HepG2 (cell line): ENCODE measurements around the gene XPO5. TPM values are rescaled to one million over a fixed set of nuclear protein-coding genes. Genes with fewer than 3 reads are reported as not detected.

Experiments used
- ATAC-seq: fragments of 200-7000 bp; cut with Tn5 transposase; 3 replicates; pipeline ENCODE4 v1.9.1; 2020; ENCODE audit warnings: mild to moderate bottlenecking, moderate library complexity
- BruUV-seq: library from RNA; stranded (reverse); fragments of 400-500 nt; replicated peaks from 2 replicates; lab custom pipeline; 2021; lab: Mats Ljungman, UMichigan
- CTCF ChIA-PET: fragments of 300-600 bp; formaldehyde crosslinking; extraction: SDS; loops from one replicate; lab custom pipeline; 2021; ENCODE audit warnings: low total read pairs, inconsistent platforms, low intra/inter-chr PET ratio; lab: Yijun Ruan, JAX
- POLR2A ChIA-PET: fragments of 350-600 bp; sonication (Branson Sonifier 250); formaldehyde crosslinking; loops from one replicate; lab custom pipeline; 2020; ENCODE audit warnings: antibody characterized with exemption, inconsistent platforms; lab: Yijun Ruan, JAX
- DNase-seq: peaks from one replicate; pipeline ENCODE4 v3.0.0-alpha.2; 2015; ENCODE audit warnings: low spot score
- FAIRE-seq: peaks from 3 replicates; lab custom pipeline; 2011; peaks lifted over from hg19 to GRCh38; lab: Jason Lieb, UNC
- H2AFZ ChIP-seq: one replicate; pipeline ENCODE4 v1.6.1; 2011; ENCODE audit warnings: low read length, inconsistent platforms
- H3K27ac ChIP-seq: fragments of 300-600 bp; 3 replicates; pipeline ENCODE4 v1.8.0; 2011; ENCODE audit warnings: mixed run types, mild to moderate bottlenecking, mixed read lengths, low read length, inconsistent platforms; ENCODE audit not compliant: insufficient read depth; ENCODE audit errors: extremely low read length
- H3K27me3 ChIP-seq, 2 experiments: fragments of 200-600 bp in 1 of 2; 2 replicates in 1 of 2; 3 replicates in 1 of 2; pipeline versions ENCODE4 v1.6.0 to v1.8.0; 2011; ENCODE audit warnings: low read length in 2 of 2, mild to moderate bottlenecking in 2 of 2, moderate library complexity in 2 of 2, inconsistent platforms in 1 of 2; ENCODE audit not compliant: insufficient read depth in 2 of 2, control insufficient read depth in 1 of 2
- H3K36me3 ChIP-seq, 2 experiments: fragments of 200-600 bp in 1 of 2; replicated peaks in 1 of 2; 2 replicates in 1 of 2; 3 replicates in 1 of 2; pipeline versions ENCODE4 v1.5.1 to v1.8.0; 2011; ENCODE audit warnings: low read length in 2 of 2, inconsistent platforms in 1 of 2; ENCODE audit not compliant: insufficient read depth in 2 of 2, control insufficient read depth in 1 of 2
- H3K4me1 ChIP-seq: 2 replicates; pipeline ENCODE4 v1.5.1; 2012; ENCODE audit warnings: low read length, inconsistent platforms; ENCODE audit not compliant: insufficient read depth
- H3K4me2 ChIP-seq: 2 replicates; pipeline ENCODE4 v1.6.0; 2011; ENCODE audit warnings: low read depth, low read length, inconsistent platforms
- H3K4me3 ChIP-seq, 3 experiments: fragments of 200-600 bp in 1 of 3; sonication (generic), shearing (Covaris generic) in 1 of 3; replicated peaks in 1 of 3; 2 replicates each; pipeline ENCODE4 v1.5.1; 2011 to 2016; ENCODE audit warnings: low read length in 3 of 3, inconsistent platforms in 2 of 3, low read depth in 2 of 3, mild to moderate bottlenecking in 2 of 3, control low read depth in 1 of 3, mixed read lengths in 1 of 3; ENCODE audit not compliant: insufficient read depth in 1 of 3
- H3K79me2 ChIP-seq: one replicate; pipeline ENCODE4 v1.6.1; 2011; ENCODE audit warnings: low read length, inconsistent platforms; ENCODE audit not compliant: insufficient read depth
- H3K9ac ChIP-seq: 2 replicates; pipeline ENCODE4 v1.6.0; 2011; ENCODE audit warnings: mild to moderate bottlenecking, low read depth, low read length, inconsistent platforms; ENCODE audit not compliant: insufficient read depth
- H3K9me3 ChIP-seq: 2 replicates; pipeline ENCODE4 v1.5.1; 2012; ENCODE audit warnings: mild to moderate bottlenecking, low read length
- H4K20me1 ChIP-seq: 2 replicates; pipeline ENCODE4 v1.6.0; 2011; ENCODE audit warnings: inconsistent platforms, mild to moderate bottlenecking, low read length, moderate library complexity; ENCODE audit not compliant: insufficient read depth
- AGO2 ChIP-seq: fragments of 200-400 bp; formaldehyde crosslinking; optimal IDR thresholded peaks from 2 replicates; pipeline ENCODE3; 2017; ENCODE audit warnings: mild to moderate bottlenecking, low read depth, low read length, moderate library complexity
- CCDC6 ChIP-seq: sonication (generic); formaldehyde crosslinking; IDR thresholded peaks from 2 replicates; pipeline ENCODE4 v1.8.1; 2022; ENCODE audit warnings: mild to moderate bottlenecking, missing genetic modification reagents, moderate library complexity
- HNRNPL ChIP-seq: fragments of 200-400 bp; formaldehyde crosslinking; IDR thresholded peaks from 2 replicates; pipeline ENCODE4 v1.6.1; 2017; ENCODE audit warnings: mild to moderate bottlenecking, low read depth, low read length
- HOXA7 ChIP-seq: sonication (generic); formaldehyde crosslinking; IDR thresholded peaks from 2 replicates; pipeline ENCODE4 v1.8.1; 2022; ENCODE audit warnings: mild to moderate bottlenecking, missing genetic modification reagents, moderate library complexity
- IRX3 ChIP-seq: sonication (generic); formaldehyde crosslinking; IDR thresholded peaks from 2 replicates; pipeline ENCODE4 v1.8.1; 2023; ENCODE audit warnings: mild to moderate bottlenecking, low read depth, missing genetic modification reagents, borderline replicate concordance
- MED13 ChIP-seq: sonication (generic); formaldehyde crosslinking; IDR thresholded peaks from 2 replicates; pipeline ENCODE4 v1.5.0; 2020; ENCODE audit warnings: missing genetic modification reagents
- RBFOX2 ChIP-seq: fragments of 200-400 bp; formaldehyde crosslinking; IDR thresholded peaks from 2 replicates; pipeline ENCODE4 v1.6.1; 2017; ENCODE audit warnings: low read depth, mild to moderate bottlenecking, low read length
- RBM22 ChIP-seq: fragments of 200-400 bp; formaldehyde crosslinking; optimal IDR thresholded peaks from 2 replicates; pipeline ENCODE3; 2017; ENCODE audit warnings: mild to moderate bottlenecking, low read length, moderate library complexity
- REPIN1 ChIP-seq: sonication (generic); formaldehyde crosslinking; IDR thresholded peaks from 2 replicates; pipeline ENCODE4 v1.8.0; 2022; ENCODE audit warnings: missing genetic modification reagents, low read depth, mild to moderate bottlenecking, borderline replicate concordance
- SMC3 ChIP-seq: IDR thresholded peaks from 2 replicates; pipeline ENCODE4 v1.6.1; 2011; ENCODE audit warnings: low read length, improper control_type of control experiment
- SP4 ChIP-seq: sonication (generic); formaldehyde crosslinking; IDR thresholded peaks from 2 replicates; pipeline ENCODE4 v1.8.1; 2023; ENCODE audit warnings: mild to moderate bottlenecking, missing genetic modification reagents
- TEAD3 ChIP-seq: optimal IDR thresholded peaks from 2 replicates; pipeline ENCODE3; 2016; ENCODE audit warnings: borderline replicate concordance
- TMF1 ChIP-seq: sonication (generic); formaldehyde crosslinking; IDR thresholded peaks from 2 replicates; pipeline ENCODE4 v1.8.1; 2022; ENCODE audit warnings: low read depth, missing genetic modification reagents
- ZNF282 ChIP-seq: fragments of 450-650 bp; IDR thresholded peaks from 2 replicates; pipeline ENCODE4 v1.6.1; 2018; ENCODE audit not compliant: partially characterized antibody
- ZNF296 ChIP-seq: sonication (generic); formaldehyde crosslinking; conservative IDR thresholded peaks from 2 replicates; pipeline ENCODE4 v1.5.0; 2020; ENCODE audit warnings: mild to moderate bottlenecking, missing genetic modification reagents
- ZNF317 ChIP-seq: sonication (generic); formaldehyde crosslinking; IDR thresholded peaks from 2 replicates; pipeline ENCODE4 v1.5.0; 2020; ENCODE audit warnings: mild to moderate bottlenecking, missing genetic modification reagents
- ZNF558 ChIP-seq: sonication (generic); formaldehyde crosslinking; IDR thresholded peaks from 2 replicates; pipeline ENCODE4 v1.9.0; 2022; ENCODE audit warnings: mild to moderate bottlenecking, missing genetic modification reagents, borderline replicate concordance
- ZNF564 ChIP-seq: sonication (generic); formaldehyde crosslinking; IDR thresholded peaks from 2 replicates; pipeline ENCODE4 v1.8.1; 2023; ENCODE audit warnings: mild to moderate bottlenecking, missing genetic modification reagents
- ZNF703 ChIP-seq: sonication (generic); formaldehyde crosslinking; IDR thresholded peaks from 2 replicates; pipeline ENCODE4 v1.5.1; 2020; ENCODE audit warnings: missing genetic modification reagents, mild to moderate bottlenecking, moderate library complexity, borderline replicate concordance
- ZNF768 ChIP-seq: sonication (generic); formaldehyde crosslinking; IDR thresholded peaks from 2 replicates; pipeline ENCODE4 v1.4.0; 2020; ENCODE audit warnings: missing genetic modification reagents
- ZNF839 ChIP-seq: sonication (generic); formaldehyde crosslinking; IDR thresholded peaks from 2 replicates; pipeline ENCODE4 v1.4.0; 2020; ENCODE audit warnings: missing genetic modification reagents, mild to moderate bottlenecking, borderline replicate concordance
- WGBS: methylation state at CpG from one replicate; pipeline ENCODE4 v1.1.6; 2017; ENCODE audit warnings: low lambda C conversion rate; 5-methylcytosine and 5-hydroxymethylcytosine counted together
- in situ Hi-C: cut with HindIII; loops from 2 replicates; pipeline ENCODE4 v1.10.0; 2017; ENCODE audit warnings: low pct_unique_long_range_greater_than_20kb; ENCODE audit not compliant: extremely low pct_ligation_motif_present
- intact Hi-C: fragments of 100-400 bp; cut with micrococcal nuclease; formaldehyde crosslinking; loops from one replicate; pipeline ENCODE4 v1.10.0; 2022; ENCODE audit not compliant: unreplicated experiment
- polyA plus RNA-seq, 8 experiments: library from polyadenylated mRNA; depleted of rRNA in 3 of 8; stranded (reverse) in 7 of 8; unstranded in 1 of 8; fragments of >200 nt; fragmentation: Illumina TruSeq in 4 of 8; extraction: Trizol in 4 of 8; gene quantifications; 2 replicates each; pipeline versions ENCODE4 v1.2.1 to v1.2.3, GENCODE V29; 2011 to 2016; ENCODE audit warnings: low read depth in 4 of 8, missing spikeins in 1 of 8, mixed read lengths in 1 of 8; ENCODE audit not compliant: insufficient read depth in 1 of 8
- total RNA-seq, 5 experiments: library from RNA; depleted of rRNA; stranded (reverse); fragments of >200 nt; fragmentation: Illumina TruSeq; extraction: Trizol; gene quantifications; 2 replicates each; pipeline ENCODE4 v1.2.3, GENCODE V29; 2016; ENCODE audit warnings: low read depth in 1 of 5
- TF ChIP-seq, protein P1 (sequence below): sonication (generic); formaldehyde crosslinking; IDR thresholded peaks from 2 replicates; pipeline ENCODE4 v1.5.1; 2020; ENCODE audit warnings: missing genetic modification reagents, mild to moderate bottlenecking, borderline replicate concordance
- TF ChIP-seq, protein P2 (sequence below): sonication (generic); formaldehyde crosslinking; IDR thresholded peaks from 2 replicates; pipeline ENCODE4 v1.4.0; 2020; ENCODE audit warnings: missing genetic modification reagents, borderline replicate concordance

Gene XPO5
- total and polyA plus RNA-seq, 2 of the 13 experiments (the other 11 are each of a cell fraction or from before 2014, with no cell fraction given), result 52.2 to 68.0 TPM

DNA sequence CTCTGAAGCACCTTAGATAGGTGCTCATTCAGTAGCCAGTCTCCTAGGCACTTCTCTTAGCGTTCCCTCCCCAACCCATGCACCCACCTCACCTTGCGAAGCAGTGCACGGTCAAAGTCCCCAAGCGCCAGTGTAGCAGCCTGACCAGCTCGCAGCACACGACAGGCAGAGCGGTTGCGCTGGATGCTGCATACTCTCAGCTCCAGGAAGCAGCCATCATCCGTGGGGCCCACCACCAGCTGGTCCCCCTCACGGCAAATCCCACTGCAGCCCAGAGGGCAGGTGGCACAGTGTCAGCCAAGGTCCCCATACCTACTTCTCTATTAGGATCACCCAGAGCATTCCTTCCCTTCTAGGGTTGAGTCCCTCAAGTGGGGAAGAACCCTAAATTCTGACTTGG lies 46.7 kb upstream of the XPO5 start:
- H3K36me3 ChIP-seq, result peaks cover 44 to 61% of the 10 kb centered on the region in 2 experiments
- DNase-seq (no peak), ATAC-seq (no peak)
- H3K4me1 ChIP-seq, result peaks cover 20% of the 10 kb centered on the region
- in situ Hi-C loops, result no loop called here
- H3K27ac ChIP-seq, result no peak overlapping the region
- no peak overlapping the region for H3K9ac ChIP-seq
- H3K4me2 ChIP-seq, result no peak overlapping the region
- intact Hi-C loops, result no loop called here
- no peaks in the 10 kb centered on the region for H3K9me3 ChIP-seq
- WGBS, result 96% methylated on average over 10 of the region's 10 CpGs
- TF ChIP-seq ZNF839 (CRISPR knock-in tag) (no peak), RBFOX2 (peak; percentile 40; the same call in 1 of the 2 replicates), CCDC6 (CRISPR knock-in tag) (no peak), TEAD3 (CRISPR knock-in tag) (no peak), SP4 (no peak), ZNF564 (CRISPR knock-in tag) (no peak), REPIN1 (CRISPR knock-in tag) (no peak), ZNF558 (CRISPR knock-in tag) (no peak), HOXA7 (CRISPR knock-in tag) (no peak), IRX3 (CRISPR knock-in tag) (no peak), ZNF703 (CRISPR knock-in tag) (no peak), HNRNPL (no peak), SMC3 (no peak), ZNF296 (CRISPR knock-in tag) (no peak), RBM22 (peak; percentile 46), ZNF317 (no peak), ZNF768 (0 out of 2 replicates have a peak, but pooled peaks have one; percentile 19), ZNF282 (no peak), TMF1 (CRISPR knock-in tag) (no peak), AGO2 (peak; percentile 46), MED13 (CRISPR knock-in tag) (no peak)
- TF ChIP-seq, protein P1, sequence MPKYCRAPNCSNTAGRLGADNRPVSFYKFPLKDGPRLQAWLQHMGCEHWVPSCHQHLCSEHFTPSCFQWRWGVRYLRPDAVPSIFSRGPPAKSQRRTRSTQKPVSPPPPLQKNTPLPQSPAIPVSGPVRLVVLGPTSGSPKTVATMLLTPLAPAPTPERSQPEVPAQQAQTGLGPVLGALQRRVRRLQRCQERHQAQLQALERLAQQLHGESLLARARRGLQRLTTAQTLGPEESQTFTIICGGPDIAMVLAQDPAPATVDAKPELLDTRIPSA (CRISPR knock-in tag), result no peak
- TF ChIP-seq, protein P2, sequence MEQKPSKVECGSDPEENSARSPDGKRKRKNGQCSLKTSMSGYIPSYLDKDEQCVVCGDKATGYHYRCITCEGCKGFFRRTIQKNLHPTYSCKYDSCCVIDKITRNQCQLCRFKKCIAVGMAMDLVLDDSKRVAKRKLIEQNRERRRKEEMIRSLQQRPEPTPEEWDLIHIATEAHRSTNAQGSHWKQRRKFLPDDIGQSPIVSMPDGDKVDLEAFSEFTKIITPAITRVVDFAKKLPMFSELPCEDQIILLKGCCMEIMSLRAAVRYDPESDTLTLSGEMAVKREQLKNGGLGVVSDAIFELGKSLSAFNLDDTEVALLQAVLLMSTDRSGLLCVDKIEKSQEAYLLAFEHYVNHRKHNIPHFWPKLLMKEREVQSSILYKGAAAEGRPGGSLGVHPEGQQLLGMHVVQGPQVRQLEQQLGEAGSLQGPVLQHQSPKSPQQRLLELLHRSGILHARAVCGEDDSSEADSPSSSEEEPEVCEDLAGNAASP, result no peak
- TF ChIP-seq, all 625 proteins: peak for 4
- ChIA-PET CTCF (no interaction called here), POLR2A (interaction anchor here (1.0 to 1.5 kb wide), 2 partner anchors 16 to 47 kb away, joined by 3 read pairs; no protein-coding TSS in a partner anchor)
- no peak for FAIRE-seq
- no peak overlapping the region for H2AFZ ChIP-seq
- no peaks in the 10 kb centered on the region for H4K20me1 ChIP-seq
- H3K27me3 ChIP-seq, result no peaks in the 10 kb centered on the region
- peaks cover 7% of the 10 kb centered on the region for H3K79me2 ChIP-seq
- no TSS peak for BruUV-seq
- no peak overlapping the region for H3K4me3 ChIP-seq
